Thyroid gland (tissue), 4 donors: Measurements from ENCODE around the gene KCNIP4.

Experiments
- CTCF ChIP-seq, 6 experiments: fragments of 200-600 bp in 3 of 6; fragments of 450-650 bp in 3 of 6; sonication (generic) in 3 of 6; IDR thresholded peaks; one replicate each; pipeline ENCODE4 v1.5.1; 2016 to 2019; ENCODE audit warnings: antibody characterized with exemption in 6 of 6, mild to moderate bottlenecking in 2 of 6, inconsistent platforms in 1 of 6, moderate library complexity in 1 of 6
- POLR2A ChIP-seq, 2 donors: fragments of 450-650 bp; IDR thresholded peaks; one replicate each; pipeline ENCODE4 v1.6.1; 2017; ENCODE audit warnings: antibody characterized with exemption in 2 of 2, mild to moderate bottlenecking in 2 of 2, moderate library complexity in 1 of 2

- TF ChIP-seq CTCF (IDR thresholded peaks at IDR 0.05) (no peak), POLR2A (IDR thresholded peaks at IDR 0.05) (no peak)
These were observed 1138.8 kb downstream of the KCNIP4 start for GRCh38 chr4:20809812-20810211.
